ENCODE data around the gene KIF9. TPM values are rescaled to one million over a fixed set of nuclear protein-coding genes. Genes with fewer than 3 reads are reported as not detected.
"Not testable (repeated sequence)": the region's sequence is repeated elsewhere in the genome, so short reads cannot be mapped to it uniquely, and the experiment has no call there.

The KIF9 gene
- total and polyA plus RNA-seq, 10 donors, result 3.8 to 15.8 (median 6.7) TPM

DNA sequence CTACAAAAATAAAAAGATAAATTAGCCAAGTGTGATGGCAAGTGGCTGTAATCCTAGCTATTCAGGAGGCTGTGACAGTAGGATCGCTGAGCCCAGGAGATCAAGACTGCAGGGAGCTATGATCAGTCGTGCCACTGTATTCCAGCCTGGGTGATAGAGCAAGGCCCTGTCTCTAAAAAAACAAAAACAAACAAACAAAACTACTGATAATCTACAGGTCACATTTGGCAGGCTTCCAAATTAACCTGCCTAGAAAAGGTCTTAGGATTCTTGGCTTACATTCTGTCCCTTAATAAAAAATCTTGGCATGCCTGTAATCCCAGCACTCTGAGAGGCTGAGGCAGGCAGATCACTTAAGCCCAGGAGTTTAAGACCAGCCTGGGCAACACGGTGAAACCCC, 85.3 kb downstream of the KIF9 start:
- TF ChIP-seq CTCF (IDR thresholded peaks at IDR 0.05 in 8 of 11, conservative IDR thresholded peaks at IDR 0.05 in 3 of 11) (no peak), POLR2A (IDR thresholded peaks at IDR 0.05) (no peak), POLR2AphosphoS5 (IDR thresholded peaks at IDR 0.05) (no peak)
- Histone ChIP-seq H3K27ac (no peak overlapping the region), H3K36me3 (peaks cover 0 to 5% (median 0%) of the 10 kb centered on the region in 6 donors), H3K4me3 (no peak overlapping the region), H3K4me1 (no peaks in the 10 kb centered on the region), H3K27me3 (replicated peaks in 1 of 7) (no peaks in the 10 kb centered on the region), H3K9me3 (peaks cover 0 to 3% (median 0%) of the 10 kb centered on the region in 8 donors)
- intact Hi-C loops (cut with DNase I; ENCODE audit: low total_unique reads), result no loop called here
- no peak for DNase-seq
- 74 to 90% (median 86%) methylated on average over 3 of the region's 3 CpGs for WGBS, 5 donors

DNA sequence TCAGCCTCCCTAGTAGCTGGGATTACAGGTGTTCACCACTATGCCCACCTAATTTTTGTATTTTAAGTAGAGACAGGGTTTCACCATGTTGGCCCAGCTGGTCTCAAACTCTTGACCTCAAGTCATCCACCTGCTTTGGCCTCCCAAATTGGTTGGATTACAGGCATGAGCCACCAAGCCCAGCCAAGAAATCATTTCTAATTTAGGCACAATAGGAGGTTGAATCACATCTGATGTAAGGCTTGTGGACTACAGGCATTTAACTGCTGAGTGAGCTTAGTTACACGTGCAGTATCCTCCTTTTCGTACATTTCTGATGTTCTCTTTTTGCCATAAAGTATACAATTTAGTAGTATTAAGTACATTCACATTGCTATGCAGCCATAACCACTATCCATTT, 87.6 kb downstream of the KIF9 start:
- intact Hi-C loops (cut with DNase I; ENCODE audit: low total_unique reads), result no loop called here
- no peak for DNase-seq
- no peaks in the 10 kb centered on the region for H3K4me1 ChIP-seq
- WGBS, 5 donors, result 93 to 100% (median 98%) methylated on average over 2 of the region's 2 CpGs
- H3K36me3 ChIP-seq, result peaks cover 0 to 5% (median 0%) of the 10 kb centered on the region in 6 donors
- no peaks in the 10 kb centered on the region for H3K27me3 ChIP-seq (replicated peaks in 1 of 7)
- peaks cover 0 to 3% (median 0%) of the 10 kb centered on the region in 8 donors for H3K9me3 ChIP-seq
- no peak overlapping the region for H3K27ac ChIP-seq
- TF ChIP-seq CTCF (IDR thresholded peaks at IDR 0.05 in 8 of 11, conservative IDR thresholded peaks at IDR 0.05 in 3 of 11), result no peak
- TF ChIP-seq POLR2AphosphoS5 (IDR thresholded peaks at IDR 0.05), result no peak
- no peak for TF ChIP-seq POLR2A (IDR thresholded peaks at IDR 0.05)
- H3K4me3 ChIP-seq, result no peak overlapping the region

- TF ChIP-seq POLR2A (IDR thresholded peaks at IDR 0.05), result no peak
- no peak for TF ChIP-seq CTCF (IDR thresholded peaks at IDR 0.05 in 8 of 11, conservative IDR thresholded peaks at IDR 0.05 in 3 of 11)
- TF ChIP-seq POLR2AphosphoS5 (IDR thresholded peaks at IDR 0.05), result no peak
- Histone ChIP-seq H3K4me1 (no peaks in the 10 kb centered on the region), H3K9me3 (peaks cover 0 to 3% (median 0%) of the 10 kb centered on the region in 8 donors), H3K27me3 (replicated peaks in 1 of 7) (no peaks in the 10 kb centered on the region), H3K27ac (no peak overlapping the region), H3K4me3 (no peak overlapping the region), H3K36me3 (peaks cover 0 to 5% (median 0%) of the 10 kb centered on the region in 6 donors)
- intact Hi-C loops (cut with DNase I; ENCODE audit: low total_unique reads), result no loop called here
- no peak for DNase-seq
- WGBS, 5 donors, result 86 to 93% (median 90%) methylated on average over 4 of the region's 4 CpGs
These were observed 88.4 kb downstream of the KIF9 start for GRCh38 chr3:47193871-47194859.

GRCh38 chr3:47186285-47186684, 96.3 kb downstream of the KIF9 start:
- WGBS, 5 donors, result 64 to 94% (median 90%) methylated on average over 2 of the region's 2 CpGs
- H3K4me3 ChIP-seq, result no peak overlapping the region
- no peaks in the 10 kb centered on the region for H3K4me1 ChIP-seq
- no peak for DNase-seq
- no peaks in the 10 kb centered on the region for H3K9me3 ChIP-seq
- H3K27ac ChIP-seq, result no peak overlapping the region
- H3K36me3 ChIP-seq, result peaks cover 0 to 10% (median 0%) of the 10 kb centered on the region in 6 donors
- TF ChIP-seq POLR2A (IDR thresholded peaks at IDR 0.05), result no peak
- no peak for TF ChIP-seq POLR2AphosphoS5 (IDR thresholded peaks at IDR 0.05)
- TF ChIP-seq CTCF (IDR thresholded peaks at IDR 0.05 in 8 of 11, conservative IDR thresholded peaks at IDR 0.05 in 3 of 11), result no peak
- intact Hi-C loops (cut with DNase I; ENCODE audit: low total_unique reads), result no loop called here
- no peaks in the 10 kb centered on the region for H3K27me3 ChIP-seq (replicated peaks in 1 of 7)

DNA sequence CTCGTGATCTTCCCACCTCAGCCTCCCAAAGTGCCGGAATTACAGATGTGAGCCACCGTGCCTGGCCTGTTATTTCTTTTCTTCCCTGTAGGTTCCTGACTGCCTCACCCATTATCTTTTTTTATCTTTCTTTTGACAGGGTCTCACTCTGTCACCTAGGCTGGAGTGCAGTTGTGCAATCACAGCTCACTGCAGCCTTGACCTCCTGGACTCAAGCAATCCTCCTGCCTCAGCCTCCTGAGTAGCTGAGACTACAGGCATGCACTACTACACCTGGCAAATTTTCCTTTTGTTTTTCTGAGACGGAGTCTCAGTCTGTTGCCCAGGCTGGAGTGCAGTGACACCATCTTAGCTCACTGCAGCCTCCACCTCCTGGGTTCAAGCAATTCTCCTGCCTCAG, 100.9 kb downstream of the KIF9 start:
- H3K9me3 ChIP-seq; H3K27ac ChIP-seq; DNase-seq; H3K4me1 ChIP-seq; H3K4me3 ChIP-seq; intact Hi-C loops (cut with DNase I; ENCODE audit: low total_unique reads); H3K27me3 ChIP-seq (replicated peaks in 1 of 7): not testable (repeated sequence)
- H3K36me3 ChIP-seq, result peaks cover 0 to 39% (median 0%) of the 10 kb centered on the region in 6 donors
- WGBS, 5 donors, result 92 to 97% (median 94%) methylated on average over 4 of the region's 4 CpGs

DNA sequence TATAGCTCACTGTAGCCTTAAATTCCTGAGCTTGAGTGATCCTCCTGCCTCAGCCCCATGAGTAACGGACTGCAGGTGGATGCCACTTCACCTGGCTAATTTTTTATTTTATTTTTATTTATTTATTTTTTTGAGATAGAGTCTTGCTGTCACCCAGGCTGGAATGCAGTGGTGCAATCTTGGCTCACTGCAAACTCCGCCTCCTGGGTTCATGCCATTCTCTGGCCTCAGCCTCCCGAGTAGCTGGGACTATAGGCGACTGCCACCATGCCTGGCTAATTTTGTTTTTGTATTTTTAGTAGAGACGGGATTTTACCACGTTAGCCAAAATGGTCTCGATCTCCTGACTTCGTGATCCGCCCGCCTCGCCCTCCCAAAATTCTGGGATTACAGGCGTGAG, 102.6 kb downstream of the KIF9 start:
- Histone ChIP-seq H3K36me3 (peaks cover 0 to 52% (median 0%) of the 10 kb centered on the region in 6 donors), H3K4me1 (peaks cover 0 to 13% (median 0%) of the 10 kb centered on the region in 6 donors)
- 93 to 94% (median 93%) methylated on average over 12 of the region's 12 CpGs for WGBS, 5 donors
- H3K9me3 ChIP-seq; intact Hi-C loops (cut with DNase I; ENCODE audit: low total_unique reads); H3K4me3 ChIP-seq; H3K27ac ChIP-seq; DNase-seq; H3K27me3 ChIP-seq (replicated peaks in 1 of 7): not testable (repeated sequence)
